ENCODE data around the gene ABHD14A. TPM values are rescaled to one million over a fixed set of nuclear protein-coding genes. Genes with fewer than 3 reads are reported as not detected.

ABHD14A gene
- total RNA-seq, 1 donor from 2014 or later = 6.7 TPM

- DNase-seq (ENCODE audit: low read depth, low spot score) = no peak
Observed at GRCh38 chr3:51994530-51994929, 19.7 kb downstream of the ABHD14A start.

GRCh38 chr3:51995346-51996163 is 20.7 kb downstream of the ABHD14A start, which contains the start of gene RPL29:
Gene RPL29, minus strand, starts transcription at chr3:51995895. Its CDS starts 434 bp downstream, at chr3:51995461.
- peak; percentile 88 for DNase-seq (ENCODE audit: low read depth, low spot score)

GRCh38 chr3:51997172-51997571 is 22.3 kb downstream of the ABHD14A start:
- DNase-seq (ENCODE audit: low read depth, low spot score) = no peak

- no peak for DNase-seq (ENCODE audit: low read depth, low spot score)
Observed at GRCh38 chr3:51997935-51998596, 23.2 kb downstream of the ABHD14A start.

- no peak for DNase-seq (ENCODE audit: low read depth, low spot score)
Observed at GRCh38 chr3:51998774-51999173, 23.9 kb downstream of the ABHD14A start.

GRCh38 chr3:51999846-52000245 is 25.0 kb downstream of the ABHD14A start:
- DNase-seq (ENCODE audit: low read depth, low spot score) = no peak

GRCh38 chr3:52001443-52001974 is 26.6 kb downstream of the ABHD14A start:
- DNase-seq (ENCODE audit: low read depth, low spot score) = peak; percentile 20

GRCh38 chr3:52002748-52003147 is 27.9 kb downstream of the ABHD14A start:
- no peak for DNase-seq (ENCODE audit: low read depth, low spot score)

GRCh38 chr3:52004163-52004787 is 29.4 kb downstream of the ABHD14A start:
- no peak for DNase-seq (ENCODE audit: low read depth, low spot score)

GRCh38 chr3:52004906-52005395 is 30.1 kb downstream of the ABHD14A start:
- DNase-seq (ENCODE audit: low read depth, low spot score) = no peak

- peak; percentile 22 for DNase-seq (ENCODE audit: low read depth, low spot score)
Observed at GRCh38 chr3:52005571-52005986, 30.7 kb downstream of the ABHD14A start.

- no peak for DNase-seq (ENCODE audit: low read depth, low spot score)
Observed at GRCh38 chr3:52006017-52006819, 31.4 kb downstream of the ABHD14A start.

GRCh38 chr3:52006820-52007133 is 31.9 kb downstream of the ABHD14A start:
- no peak for DNase-seq (ENCODE audit: low read depth, low spot score)

- no peak for DNase-seq (ENCODE audit: low read depth, low spot score)
Observed at GRCh38 chr3:52007291-52007690, 32.4 kb downstream of the ABHD14A start.

GRCh38 chr3:52010431-52010830 is 35.6 kb downstream of the ABHD14A start:
- no peak for DNase-seq (ENCODE audit: low read depth, low spot score)

GRCh38 chr3:52012699-52013098 is 37.8 kb downstream of the ABHD14A start:
- DNase-seq (ENCODE audit: low read depth, low spot score) = no peak

GRCh38 chr3:52013802-52014598 is 39.1 kb downstream of the ABHD14A start:
- no peak for DNase-seq (ENCODE audit: low read depth, low spot score)

GRCh38 chr3:52014613-52015012 is 39.7 kb downstream of the ABHD14A start:
- DNase-seq (ENCODE audit: low read depth, low spot score) = no peak

- no peak for DNase-seq (ENCODE audit: low read depth, low spot score)
Observed at GRCh38 chr3:52015438-52016228, 40.8 kb downstream of the ABHD14A start.

Data from pulmonary artery endothelial cell (primary cell).